Stimulated activated CD4-positive, alpha-beta T cell treated with anti-CD3 and anti-CD28 coated beads, Interleukin-4, amount 100 ng/mL, for 4 hours (primary cell): ENCODE results near the gene MOGAT1.

Experiments used
- DNase-seq, 2 experiments: peaks; one replicate each; pipeline ENCODE4 v3.0.0-alpha.2; 2020

The MOGAT1 gene, protein sequence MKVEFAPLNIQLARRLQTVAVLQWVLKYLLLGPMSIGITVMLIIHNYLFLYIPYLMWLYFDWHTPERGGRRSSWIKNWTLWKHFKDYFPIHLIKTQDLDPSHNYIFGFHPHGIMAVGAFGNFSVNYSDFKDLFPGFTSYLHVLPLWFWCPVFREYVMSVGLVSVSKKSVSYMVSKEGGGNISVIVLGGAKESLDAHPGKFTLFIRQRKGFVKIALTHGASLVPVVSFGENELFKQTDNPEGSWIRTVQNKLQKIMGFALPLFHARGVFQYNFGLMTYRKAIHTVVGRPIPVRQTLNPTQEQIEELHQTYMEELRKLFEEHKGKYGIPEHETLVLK

DNA sequence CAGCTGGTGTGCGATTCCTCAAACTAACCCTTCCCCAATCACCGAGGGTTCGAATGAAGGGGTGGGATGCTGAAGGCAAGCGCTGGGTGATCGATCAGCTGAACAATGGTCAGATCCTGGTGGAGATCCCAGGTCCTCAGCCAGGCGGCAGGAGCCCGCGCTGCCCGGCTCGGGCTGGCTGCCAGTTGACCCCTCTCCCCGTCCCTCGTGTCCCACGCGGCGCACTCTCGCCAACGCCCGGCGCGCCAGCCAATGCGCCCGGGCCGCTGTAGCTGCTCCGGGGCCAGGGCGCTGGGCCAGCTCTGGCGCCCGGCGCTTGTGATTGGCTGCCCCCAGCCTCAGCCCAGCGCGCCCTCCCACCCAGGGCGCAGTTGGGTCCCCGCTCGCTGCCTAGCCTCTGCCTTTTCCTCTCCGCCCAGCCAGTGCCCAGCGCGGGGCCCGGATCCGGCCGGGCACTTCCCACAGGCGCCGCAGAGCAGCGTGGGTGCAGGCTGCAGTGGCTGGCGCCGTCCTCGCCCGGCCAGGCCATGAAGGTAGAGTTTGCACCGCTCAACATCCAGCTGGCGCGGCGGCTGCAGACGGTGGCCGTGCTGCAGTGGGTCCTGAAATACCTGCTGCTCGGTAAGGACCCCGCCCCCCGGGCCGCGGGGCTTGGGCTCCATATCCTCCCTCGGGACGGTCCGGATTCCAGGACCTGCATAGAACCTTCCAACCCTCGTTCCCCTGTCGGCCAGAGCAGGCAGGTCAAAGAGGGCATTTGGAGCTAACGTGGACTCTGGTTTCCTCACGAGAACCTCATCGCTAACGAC, at the start of gene MOGAT1:
TSS of gene MOGAT1 (plus strand) at position 400 of the 809 bp plus-strand sequence. CDS start at position 528, 128 bp downstream.
- no peak for DNase-seq

DNA sequence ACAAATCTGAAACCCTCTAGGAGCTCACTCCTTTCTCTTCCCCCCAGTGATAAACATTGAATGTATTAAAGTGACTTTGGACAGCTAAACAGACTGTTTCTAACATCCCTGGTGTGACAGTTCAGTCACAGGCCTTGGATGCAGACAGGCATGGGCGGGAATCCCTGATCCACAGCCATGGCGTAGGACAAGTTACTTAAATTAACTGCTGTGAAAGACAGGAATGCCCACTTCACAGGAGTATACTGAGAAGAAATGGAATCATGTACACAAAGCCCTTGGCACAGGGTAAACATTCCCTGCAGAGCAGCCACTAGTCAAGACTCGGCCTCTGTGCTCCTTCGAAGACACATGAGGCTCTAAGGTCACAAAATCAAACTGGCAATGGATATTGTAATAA, 49.6 kb upstream of the MOGAT1 start:
- no peak for DNase-seq

DNA sequence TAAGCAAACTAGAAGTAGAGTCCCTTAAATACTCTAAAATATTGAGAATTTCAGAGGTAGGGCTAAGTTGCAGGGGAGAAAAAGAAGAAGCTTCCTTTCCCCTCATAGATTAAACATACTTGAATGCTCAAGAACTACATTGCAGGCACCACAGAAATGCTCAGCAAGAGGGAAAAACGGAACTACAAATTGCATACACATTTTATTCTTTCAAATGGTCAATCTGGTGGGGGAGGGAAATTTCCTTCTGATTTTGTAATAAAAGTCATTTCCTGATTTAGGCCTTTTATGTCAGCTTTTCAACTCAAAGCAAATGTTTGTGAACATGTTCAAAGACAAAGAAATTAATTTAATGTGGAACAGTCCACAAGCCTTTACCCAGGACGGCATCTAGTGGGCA, 48.5 kb upstream of the MOGAT1 start:
- no peak for DNase-seq

DNA sequence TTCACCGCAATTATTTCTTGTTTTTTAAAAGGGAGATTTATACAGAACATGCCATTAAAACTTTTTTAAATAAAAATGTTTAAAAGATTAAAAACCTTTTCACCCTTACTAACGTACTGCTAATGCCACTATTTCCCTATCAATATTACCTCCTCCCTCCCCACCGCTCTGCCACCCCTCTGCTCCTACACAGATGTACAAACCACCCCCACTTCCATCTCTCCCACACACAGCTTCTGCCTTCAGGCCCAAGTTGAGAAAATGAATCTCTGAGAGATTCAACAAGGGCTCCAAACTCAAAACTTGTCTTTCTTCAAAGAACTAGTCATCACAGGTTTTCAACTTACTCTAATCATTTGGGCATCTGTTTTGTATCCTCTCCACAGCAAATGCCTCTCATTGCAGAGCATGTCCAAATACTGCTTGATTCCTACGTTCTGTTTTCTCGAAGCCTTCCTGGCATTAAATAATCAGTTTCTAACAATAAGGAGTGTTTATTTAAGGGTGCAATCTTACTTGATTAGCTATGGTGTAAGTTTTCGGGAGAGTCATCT, 47.6 kb upstream of the MOGAT1 start:
- no peak for DNase-seq

DNA sequence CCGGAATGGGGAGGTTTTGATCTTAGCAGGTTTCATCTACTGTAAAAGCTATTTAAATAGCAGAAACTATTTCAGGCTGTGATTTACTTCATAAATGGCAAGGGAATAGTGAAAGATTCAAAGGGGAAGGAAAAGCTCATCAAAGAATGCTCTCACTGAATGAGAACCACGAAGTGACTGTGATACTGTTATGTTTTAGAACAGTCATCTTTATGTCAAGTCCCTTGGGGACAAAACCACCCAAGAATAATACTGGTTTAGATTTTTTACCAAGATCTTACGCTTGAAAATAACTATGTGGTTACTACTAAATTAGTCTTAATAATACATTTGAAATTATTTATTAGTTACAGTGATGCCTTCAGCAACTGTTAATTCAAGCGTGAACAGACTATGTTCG, 43.7 kb upstream of the MOGAT1 start:
- DNase-seq: no peak

DNA sequence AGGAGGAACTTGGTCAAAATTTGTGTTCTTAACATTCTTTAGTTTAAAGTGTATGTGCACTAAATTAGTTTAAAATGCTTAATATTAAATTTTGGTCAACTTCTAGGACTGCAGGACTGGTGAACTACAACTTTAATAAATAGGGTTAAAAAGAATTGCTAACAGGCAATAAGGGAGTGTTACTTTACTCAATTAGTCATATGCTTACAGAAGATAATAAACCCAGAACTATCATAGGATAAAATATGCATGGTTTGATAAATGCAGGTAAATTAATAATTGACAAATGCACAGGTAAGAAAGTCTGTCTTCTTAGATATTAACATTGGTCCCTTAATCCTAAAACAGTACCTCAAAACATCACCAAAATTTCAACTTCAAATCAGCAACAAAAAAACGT, 36.2 kb upstream of the MOGAT1 start:
- DNase-seq: no peak

DNA sequence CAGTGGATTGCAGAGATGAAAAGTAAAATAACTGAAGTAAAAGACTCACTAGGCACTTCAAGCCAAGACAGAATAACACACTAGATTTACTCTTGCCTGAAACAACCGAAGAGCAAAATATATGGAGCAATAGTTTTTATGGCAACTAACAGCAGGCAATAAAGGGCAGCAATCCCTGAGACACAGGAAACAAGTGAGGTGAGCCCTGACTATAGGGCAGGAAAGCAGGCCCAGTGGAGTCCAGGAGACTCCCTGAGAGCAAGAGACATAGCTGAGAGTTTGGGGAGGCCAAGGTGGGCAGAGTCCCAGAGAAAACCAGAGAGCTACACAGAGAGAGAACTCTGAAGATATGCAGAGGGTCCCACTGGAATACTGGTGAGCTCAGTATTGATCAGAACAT, 34.4 kb upstream of the MOGAT1 start:
- DNase-seq: no peak

DNA sequence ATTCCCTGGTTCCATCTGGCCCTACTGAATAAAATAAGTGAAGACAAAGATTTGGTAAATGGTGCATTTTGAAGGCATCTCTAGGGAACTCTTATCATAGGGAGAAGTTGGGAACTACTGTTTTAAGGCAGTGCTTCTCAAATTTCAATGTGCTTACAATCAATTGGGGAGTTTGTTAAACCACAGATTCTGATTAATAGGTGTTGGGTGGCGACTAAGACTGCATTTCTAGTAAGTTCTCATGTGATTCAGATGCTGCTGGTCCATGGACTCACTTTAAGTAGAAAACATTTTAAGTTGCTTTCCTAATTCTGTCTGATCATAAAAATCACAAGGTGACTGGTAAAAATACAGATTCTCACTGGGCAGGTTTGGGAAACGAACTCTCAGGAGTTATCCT, 30.1 kb upstream of the MOGAT1 start:
- no peak for DNase-seq

DNA sequence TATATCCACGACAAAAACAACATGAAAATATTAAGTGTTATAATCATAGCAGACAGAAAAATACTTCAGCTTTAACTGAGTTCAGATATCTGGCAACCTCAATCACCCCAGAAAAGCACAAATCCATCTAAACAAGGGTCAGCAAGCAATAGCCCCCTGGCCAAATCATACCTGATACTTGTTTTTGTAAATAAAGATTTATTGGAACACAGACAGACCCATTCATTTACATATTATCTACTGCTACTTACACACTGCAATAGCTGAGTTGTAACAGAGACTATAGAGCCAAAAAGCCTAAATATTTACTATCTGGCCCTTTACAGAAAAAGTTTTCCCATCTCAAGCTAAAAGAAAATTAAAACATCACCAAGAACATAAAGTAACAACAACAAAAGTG, 28.3 kb upstream of the MOGAT1 start:
- no peak for DNase-seq

DNA sequence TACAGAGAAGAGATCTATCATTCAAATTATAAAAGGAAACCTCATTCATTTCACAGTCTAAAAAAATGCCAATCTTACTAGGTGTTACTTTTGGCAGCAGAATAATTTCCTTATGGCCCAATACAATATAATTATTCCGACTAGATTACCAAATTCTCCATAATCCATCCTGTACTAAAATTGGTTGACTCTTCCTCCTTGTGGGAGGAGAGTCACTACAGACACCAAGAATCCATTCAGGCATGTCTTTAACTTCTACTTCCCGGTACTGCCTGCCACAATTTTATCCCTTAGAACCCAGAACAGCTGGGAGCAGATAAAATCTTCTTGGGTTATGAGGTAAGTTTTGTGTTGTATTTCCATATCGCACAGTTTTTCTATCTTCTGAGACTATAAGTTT, 25.4 kb upstream of the MOGAT1 start:
- DNase-seq: no peak

DNA sequence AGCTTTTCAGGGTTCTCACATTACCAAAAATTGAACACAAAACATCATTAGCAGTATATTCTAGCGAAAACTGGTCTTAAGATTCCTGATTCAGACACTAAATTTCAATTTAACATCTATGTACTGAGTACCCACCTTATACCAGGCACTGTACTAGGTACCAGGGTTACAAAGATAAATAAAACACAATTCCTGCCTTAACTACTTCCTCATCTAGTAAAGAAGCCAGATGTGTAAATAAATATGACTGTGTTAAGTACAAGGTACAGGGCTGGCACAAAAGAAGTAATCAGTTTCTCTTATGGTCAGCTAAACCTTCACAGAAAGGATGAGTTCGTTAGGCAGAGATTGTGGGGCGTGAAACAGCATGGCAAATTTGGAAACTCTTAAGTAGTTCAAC, 21.7 kb upstream of the MOGAT1 start:
- DNase-seq: no peak

DNA sequence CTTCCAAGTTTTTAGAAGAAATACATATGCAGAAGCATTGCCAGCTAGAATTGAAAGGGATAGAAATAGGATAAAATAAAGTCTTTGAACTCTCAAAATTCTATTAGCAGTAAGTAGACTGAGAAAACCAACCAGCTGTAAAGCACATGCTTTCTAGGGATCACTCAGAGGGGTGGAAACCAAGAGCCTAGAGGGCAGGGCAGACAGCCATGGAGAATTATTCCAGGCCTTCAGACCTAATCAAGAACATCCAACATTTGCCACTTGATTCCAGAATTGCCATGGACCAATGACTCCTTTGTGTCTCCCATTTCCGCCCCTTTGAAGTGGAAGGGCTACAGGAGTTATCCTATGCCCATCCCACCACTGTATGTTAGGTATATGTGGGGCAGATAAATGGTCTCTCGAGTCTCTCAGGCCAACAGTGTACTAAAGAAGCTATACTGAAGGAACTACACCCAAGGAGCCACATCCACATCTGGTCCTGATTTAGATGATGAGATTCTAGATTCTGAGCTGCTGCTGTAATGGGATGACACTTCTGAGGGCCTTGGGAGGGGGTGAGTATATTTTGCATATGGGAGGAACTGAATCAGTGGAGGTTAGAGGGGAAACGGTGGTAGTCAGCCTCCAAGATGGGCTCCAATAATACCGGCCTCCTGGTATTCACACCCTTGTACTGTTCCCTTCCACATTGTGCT, 19.6 kb upstream of the MOGAT1 start:
- no peak for DNase-seq

DNA sequence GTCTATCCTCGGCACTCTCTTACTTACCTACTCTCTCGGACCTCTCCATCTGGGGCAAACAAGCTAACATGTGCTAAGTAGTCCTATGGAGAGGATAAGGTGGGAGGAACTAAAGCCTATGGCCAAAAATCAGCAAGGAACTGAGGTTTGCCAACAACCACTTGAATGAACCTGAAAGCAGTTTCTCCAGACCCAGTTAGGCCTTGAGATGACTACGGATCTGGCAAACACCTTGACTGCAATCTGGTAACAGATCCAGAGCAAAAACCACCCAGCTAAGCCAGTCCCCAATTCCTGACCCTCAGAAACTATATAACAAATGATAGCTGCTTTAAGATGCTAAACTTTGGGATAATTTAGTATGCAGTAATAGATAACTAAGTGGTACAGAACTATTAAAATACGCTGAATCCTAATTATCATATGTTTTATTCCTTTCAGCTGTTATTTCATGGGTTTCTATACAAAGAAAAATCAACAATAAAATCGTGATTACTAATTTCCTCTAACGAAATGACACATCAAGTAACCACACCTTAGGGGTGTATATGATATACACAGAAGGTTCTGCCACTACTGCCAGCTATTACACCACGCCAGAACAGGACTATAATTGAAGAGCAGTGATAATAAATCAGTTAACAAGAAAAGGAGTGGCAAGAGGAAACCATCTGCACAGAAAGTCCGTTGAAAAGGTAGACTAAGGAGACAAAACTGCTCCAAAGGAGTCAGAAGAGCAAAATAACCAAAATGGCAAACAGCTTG, 18.8 kb upstream of the MOGAT1 start:
- DNase-seq: no peak

DNA sequence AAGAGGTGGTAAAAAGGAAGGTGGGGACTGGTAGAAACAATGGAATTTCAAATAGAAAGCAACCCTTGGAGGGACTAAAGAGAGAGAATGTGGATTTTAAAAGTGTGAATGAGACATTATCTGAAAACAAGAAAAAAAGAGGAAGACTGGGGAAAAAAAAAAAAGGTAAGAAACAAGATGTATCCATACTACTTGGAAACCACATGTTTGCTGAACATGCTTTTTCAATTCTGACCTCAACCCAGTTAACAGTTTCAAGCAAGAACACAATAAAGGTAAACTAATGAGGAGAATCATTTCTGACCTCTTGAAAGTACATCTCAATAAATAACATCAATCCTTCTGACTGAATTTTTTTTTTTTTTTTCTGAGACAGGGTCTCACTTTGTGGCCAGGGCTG, 18.2 kb upstream of the MOGAT1 start:
- no peak for DNase-seq

DNA sequence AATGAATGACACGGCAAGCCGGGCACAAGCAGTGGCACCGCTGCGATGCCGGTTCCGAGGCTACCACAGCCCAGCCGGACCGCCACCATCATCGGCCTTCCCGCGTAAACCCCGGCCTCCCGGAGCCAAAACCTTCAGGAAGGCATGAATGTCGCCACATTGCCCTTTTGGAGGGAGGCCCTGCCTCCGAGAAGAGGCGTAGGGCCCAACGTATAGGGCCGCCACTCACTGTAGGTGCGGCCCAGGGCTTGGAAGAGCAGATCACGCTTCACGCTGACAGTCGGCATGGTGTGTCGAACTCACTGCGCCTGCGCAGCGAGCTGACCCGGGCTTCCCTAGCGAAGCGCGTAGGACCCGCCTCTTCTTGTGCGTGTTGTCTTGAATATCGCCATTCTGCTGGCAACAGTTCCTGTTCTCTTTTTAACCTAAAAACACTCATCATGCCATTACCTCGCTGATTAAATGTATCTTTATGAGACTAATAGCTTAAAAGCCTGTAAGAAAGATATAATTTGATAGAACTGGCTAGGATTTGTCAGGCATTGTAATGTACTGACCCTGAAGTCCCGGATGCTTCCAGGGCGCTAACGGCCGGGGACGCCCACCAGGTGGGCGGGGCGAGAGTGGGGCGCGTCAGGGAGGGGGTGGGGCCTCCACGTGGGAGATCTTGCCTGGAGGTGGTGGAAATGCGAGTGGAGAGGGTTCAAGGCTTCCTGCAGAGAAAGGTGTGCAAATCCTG, 15.5 kb upstream of the MOGAT1 start, which contains the start of gene FARSB:
TSS of gene FARSB (minus strand) at position 306 of the 739 bp plus-strand sequence. CDS start at position 287, 19 bp downstream.
- DNase-seq: peak; percentile 91 to 93

DNA sequence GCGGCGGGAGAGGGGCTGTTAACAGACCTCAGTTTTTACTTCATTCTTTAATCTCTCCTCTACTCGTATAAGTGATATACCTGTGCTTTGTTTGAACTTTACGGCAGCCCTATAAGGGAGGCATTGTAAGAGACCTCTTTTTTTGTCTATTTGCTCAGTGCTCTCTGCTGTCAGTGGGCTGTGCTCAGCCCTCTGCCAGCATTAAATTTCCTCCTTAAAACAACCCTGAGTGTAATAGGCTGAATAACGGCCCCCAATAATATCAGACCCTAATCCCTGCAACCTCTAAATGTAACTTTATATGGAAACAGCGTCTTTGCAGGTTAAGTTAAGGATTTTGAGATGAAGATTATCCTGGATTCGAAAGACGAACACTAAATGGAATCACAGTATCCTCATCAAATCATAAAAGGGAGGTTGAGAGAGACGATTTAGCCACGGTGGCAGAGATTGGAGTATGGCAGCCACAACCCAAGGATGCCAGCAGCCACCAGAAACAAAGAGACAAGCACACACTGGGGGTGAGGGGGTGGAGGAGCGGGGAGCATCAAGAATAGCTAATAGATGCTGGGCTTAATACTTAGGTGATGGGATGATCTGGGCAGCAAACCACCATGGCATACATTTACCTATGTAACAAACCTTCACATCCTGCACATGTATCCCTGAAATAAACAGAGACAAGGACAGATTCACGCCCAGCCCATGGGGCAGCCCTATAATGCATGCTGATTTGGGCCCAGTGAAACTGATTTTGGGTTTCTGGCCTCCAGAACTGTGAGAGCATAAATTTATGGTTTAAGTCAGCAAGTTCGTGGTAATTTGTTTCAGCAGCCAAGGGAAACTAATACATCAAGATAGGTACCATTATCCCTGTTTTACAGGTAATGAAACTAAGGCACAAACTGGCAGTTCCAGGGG, 14.7 kb upstream of the MOGAT1 start:
- DNase-seq: no peak

DNA sequence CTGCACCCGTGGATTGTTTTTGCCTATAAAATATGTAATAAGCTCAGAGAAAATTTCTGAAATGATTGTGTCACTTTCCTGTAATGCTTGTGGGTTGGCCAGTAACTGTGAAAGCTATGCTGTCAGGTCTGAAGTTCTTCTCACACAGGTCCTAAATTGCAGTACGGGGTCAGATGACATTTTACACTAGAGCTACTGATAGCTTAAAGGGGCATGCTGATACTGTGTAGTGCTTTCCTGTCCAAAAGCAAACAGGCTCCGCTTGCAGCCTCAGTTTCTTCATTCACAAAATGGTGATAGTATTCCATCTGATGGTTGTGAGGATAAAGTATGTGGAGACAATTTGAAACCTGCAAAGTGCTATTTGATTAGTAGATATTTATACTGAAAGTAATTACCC, 8.0 kb upstream of the MOGAT1 start:
- DNase-seq: no peak

DNA sequence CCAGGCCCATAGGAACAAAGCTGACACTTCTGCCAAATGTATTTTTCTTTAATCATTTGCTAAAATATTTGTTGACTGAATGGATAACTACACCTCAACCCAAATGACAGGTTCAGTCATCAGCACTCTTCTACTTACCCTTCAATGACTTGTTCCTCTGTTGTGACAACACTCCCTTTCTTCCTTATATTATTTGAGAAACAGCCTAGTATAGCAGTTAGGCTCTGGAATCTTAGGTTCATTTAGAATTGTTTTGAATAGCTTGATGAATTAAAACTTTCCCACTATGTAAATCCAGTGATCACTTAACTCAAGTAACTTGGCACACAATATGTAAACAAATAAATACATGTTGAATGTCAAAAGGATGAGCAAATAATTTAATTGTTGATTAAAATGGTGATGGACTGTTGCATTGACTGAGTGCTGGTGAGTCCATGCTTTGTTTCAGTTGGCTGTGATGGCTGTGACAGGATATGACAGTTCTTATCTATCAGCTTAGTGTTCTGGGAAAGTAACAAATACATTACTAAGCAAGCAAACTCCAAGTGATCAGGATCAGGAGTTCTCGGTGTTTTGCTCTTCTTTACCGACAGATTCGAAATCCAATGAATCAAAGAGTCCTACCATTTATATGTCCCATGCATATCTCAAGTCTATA, 2.8 kb upstream of the MOGAT1 start:
- DNase-seq: no peak

DNA sequence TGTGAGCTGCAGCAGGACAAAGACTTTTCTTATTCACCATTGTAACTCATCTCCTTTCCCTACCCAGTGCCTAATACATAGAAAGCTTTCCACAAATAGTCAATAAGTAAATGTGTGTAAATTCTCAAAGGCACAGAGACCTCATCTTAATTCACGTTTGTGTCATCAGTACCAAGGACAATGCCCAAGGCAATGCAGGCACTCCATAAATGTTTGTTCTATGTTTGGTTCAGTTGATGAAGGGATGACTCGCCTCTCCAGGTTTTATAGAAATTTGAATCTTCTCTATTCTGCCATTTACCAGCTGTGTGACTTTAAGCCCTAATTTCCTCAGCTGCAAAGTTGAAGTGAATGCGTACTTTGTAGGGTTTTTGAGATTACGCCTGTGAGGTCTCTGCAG, 2.1 kb upstream of the MOGAT1 start:
- no peak for DNase-seq
